Activated CD4-positive, CD25-positive, alpha-beta regulatory T cell treated with anti-CD3 and anti-CD28 coated beads, Interleukin-2, amount 50 U/mL, for 72 hours (primary cell): ENCODE measurements around the gene BARHL2.

Experiments
- DNase-seq: peaks from one replicate; pipeline ENCODE4 v3.0.0; 2021

The BARHL2 gene

DNA sequence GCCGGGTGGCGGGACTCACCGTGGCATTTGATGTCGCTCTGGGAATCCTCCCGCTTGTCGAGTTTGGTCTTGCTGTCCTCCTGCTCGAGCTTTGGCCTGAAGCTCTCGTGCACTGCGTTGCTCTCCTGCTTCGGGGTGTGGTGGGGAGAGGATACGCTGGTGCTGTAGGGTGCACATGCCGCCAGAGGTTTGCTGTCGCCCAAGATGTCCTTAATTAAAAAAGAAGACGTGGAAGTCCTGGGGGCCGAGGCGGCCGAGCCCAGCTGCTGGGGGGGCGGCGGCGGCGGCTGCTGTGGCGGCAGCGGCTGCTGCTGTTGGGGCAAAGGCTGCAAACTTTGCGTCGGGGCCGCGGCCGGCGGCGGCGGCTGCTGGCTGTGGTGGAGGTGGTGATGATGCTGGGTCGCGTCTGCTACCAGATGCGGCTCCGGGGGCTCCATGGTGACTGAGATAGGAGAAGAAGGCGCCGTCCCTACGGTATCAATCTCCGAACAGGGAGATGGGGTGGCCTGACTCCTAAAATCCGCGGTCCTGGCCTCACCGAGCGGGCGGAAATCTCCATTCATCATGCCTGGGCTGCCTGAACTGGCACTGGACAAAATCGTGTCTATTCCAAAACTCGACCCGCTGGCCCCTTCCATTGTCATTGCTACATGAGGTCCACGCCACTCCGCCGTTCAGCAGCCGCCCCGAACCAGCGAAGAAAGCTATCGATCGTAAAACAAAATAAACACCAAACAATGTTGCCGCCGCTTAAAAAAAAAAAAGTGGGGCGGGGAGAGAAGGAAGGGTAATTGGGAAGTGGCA is at the start of gene BARHL2:
BARHL2 (minus strand) TSS at position 751 of the 804 bp plus-strand sequence; CDS start at position 644, 107 bp downstream.
- DNase-seq, result no peak

DNA sequence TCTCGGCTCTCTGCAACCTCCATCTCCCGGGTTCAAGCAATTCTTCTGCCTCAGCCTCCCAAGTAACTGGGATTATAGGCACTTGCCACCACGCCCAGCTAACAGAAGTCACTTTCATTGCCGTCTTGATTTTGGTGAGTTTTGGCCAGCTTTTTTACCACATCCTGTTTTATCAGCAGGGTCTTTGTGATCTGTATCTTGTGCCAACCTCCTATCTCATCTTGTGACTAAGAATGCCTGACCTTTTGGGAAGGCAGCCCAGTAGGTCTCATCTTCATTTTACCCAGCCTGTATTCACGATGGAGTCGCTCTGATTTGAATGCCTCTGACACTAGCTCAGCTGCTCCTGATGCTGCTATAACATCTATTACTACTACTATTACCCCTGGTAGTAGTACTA is 46.8 kb upstream of the BARHL2 start:
- DNase-seq, result no peak

DNA sequence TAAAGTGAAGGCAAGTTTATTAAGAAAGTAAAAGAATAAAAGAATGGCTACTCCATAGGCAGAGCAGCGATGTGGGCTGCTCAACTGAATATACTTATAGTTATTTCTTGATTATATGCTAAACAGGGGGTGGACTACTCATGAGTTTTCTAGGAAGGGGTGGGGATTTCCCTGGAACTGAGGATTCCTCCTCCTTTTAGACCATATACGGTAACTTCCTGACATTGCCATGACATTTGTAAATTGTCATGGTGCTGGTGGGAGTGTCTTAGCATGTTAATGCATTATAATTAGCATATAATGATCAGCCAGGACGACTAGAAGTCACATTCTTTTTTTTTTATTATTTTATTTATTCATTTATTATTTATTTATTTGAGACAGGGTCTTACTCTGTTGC is 46.4 kb upstream of the BARHL2 start:
- DNase-seq, result no peak

DNA sequence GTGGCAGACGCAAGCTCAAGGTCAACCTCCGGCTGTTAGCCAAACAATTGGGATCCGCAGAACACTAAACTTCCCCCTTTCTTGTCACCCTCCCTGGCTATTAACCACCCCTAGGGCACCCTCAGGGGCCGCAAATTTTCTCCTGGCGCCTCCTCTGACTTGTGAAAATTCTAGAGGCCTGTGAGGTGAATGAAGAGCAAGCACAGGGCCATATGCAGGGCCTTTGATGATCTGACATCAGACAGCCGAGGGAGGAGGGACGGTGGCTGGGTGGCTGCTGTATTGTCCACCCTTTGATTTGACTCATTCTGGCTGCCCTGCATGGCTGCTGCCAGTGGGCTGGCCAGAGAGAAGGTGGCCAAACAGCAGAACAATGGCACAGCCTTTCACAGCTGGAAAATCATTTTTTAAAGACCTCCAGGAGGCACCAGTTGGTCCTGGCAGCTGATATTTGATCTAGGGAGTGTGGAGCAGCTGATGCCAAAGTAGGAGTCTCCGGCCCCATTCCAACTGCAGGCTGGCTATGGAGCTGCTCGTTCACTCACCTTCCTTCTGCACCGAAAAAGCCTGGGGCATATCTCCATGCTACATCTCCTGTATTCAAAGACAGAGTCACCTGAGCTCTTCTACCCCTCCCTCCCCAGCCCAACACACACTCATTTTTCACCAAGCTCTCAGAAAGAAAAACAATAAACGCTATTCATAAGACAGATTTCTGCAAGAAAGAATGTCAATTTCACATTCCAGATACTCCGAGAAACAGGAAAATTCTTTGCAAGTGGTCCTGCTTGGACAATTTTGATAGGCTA is 44.9 kb upstream of the BARHL2 start:
- no peak for DNase-seq

DNA sequence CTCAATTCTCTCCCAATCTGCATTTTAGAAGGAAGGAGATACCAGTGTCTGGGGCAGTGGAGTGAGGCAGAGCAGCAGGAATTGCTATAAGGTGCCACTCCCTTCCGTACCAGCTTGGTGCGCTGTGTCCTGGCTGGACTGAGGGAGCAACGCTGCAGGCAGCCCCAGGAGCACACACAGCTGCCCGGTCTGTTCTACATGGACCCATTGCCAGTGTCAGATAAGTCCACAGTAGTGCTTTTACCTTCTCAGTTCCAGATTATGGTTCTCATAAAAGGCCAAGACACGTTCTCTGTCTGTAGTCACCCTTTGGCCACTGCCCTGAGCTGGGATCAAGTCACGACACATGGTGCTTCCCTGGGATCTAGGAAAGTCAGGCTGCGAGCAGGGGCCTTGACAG is 44.1 kb upstream of the BARHL2 start:
- no peak for DNase-seq

DNA sequence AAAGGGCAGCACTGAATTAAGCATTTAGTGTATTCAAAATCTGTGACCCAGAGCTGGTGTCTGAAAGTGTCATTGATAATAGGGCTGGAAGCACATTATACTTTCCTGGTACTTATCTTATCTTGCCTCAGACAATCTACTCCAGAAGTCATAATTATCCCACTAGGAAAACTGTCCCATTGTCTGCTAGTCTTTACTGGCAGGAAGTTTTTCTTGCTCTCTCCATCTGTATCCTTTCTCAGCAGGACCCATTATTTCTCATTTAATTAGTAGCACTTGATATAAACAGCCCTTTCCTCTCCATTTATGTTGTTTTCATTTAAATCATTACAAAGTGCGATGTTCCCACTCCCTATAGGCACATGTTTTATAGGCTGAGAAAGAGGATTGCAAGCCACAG is 36.5 kb upstream of the BARHL2 start:
- DNase-seq, result no peak

DNA sequence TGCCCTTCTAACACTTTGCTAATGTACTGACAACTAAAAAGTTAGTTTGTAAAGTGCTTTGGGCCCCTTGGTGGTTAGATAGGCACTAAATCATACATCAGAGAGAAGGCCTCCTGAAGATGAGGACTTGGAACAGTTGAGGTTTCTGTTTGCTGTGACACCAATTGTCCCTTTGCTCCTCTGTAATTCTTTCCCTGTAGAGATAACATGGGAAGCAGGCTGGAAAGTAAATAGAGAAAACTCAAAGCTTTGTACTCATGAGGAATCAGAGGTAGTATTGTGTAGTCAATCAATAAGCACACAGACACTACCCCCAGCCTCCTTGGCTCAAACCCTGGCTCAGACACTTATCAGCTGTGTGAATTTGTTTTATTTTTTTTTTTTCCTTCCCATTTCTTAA is 31.6 kb upstream of the BARHL2 start:
- DNase-seq, result no peak

DNA sequence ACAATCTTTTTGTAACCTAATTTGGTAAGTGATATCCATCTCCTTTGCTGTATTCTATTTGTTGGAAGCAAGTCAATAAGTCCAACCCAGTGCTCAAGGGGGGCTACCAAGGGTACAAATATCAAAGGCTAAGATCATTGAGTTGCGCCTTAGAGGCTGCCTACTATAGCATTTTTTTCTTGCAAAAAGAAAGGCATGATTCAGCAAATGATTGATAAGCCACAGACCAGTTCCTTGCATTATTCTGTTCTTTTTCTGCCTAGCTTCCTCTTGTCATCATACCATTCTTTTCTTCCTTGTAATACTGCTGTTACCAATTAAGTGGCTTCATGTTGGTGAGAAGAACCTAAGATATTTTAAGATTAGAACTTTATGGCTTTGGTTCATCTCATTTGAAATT is 29.8 kb upstream of the BARHL2 start:
- no peak for DNase-seq

DNA sequence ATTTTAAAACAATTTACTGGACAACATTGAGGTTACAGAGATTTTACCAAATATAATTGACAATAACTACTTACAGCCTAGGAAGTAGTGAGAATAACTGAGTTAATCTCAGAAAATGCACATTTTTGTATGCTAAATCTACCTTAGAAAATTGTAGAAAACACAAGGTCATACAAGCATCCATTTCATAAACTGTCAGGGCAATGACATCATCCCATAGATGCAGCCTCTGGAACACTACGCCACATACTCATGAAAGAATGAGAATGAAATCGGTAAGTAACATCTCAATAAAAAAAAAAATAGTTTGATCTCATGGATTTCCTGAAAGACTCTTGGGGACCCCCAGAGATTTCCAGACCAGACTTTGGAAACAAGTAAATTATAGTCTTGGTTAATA is 28.9 kb upstream of the BARHL2 start:
- no peak for DNase-seq

DNA sequence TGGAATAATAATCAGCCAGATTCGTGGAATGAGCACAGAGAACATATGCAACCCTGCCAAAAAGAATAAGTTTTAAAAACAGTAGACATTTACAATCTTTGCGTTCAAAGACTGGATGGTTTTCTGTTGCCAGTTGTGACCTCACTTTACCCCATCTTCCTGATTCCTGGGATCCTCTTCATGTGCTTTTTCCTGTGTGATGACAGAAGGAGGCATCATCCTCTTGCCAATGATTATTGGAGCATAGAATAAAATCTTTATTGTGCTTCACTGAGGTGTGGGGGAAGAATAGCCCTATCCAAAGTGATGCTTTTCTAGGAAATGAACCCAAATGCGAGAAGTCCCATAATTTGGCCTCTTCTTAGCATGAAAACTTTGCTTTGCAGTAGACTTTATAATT is 15.0 kb upstream of the BARHL2 start:
- no peak for DNase-seq

DNA sequence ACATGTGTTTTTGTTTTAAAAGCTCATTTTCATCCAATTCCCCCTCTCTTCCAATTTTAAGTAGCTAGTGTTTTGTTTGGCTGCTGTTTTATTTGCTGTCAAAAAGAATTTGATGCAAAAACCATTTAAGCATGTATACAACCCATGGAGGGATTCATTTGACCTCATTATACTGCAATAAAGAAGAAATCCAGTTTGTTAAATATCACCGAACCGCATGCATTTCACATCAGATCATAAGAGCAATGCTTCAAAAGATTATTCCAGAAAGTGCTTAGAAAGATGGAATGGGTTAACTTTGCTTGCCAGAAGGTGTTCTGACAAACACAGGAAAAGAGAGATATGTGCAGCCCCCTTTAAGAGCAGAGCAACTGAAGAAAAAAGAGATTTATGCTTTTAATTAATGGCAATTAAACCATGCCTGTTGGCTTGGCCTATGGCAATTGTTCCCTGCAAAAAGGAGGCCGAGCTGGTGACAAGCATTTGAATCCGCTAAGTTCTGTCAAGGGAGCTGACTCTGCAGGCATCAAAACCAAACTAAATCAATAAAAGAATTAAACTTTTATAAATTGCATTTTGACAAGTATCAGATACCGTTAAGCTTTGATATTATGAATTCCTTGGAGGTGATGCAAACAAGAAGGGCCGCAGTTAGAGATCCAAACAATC is 14.4 kb upstream of the BARHL2 start:
- no peak for DNase-seq

DNA sequence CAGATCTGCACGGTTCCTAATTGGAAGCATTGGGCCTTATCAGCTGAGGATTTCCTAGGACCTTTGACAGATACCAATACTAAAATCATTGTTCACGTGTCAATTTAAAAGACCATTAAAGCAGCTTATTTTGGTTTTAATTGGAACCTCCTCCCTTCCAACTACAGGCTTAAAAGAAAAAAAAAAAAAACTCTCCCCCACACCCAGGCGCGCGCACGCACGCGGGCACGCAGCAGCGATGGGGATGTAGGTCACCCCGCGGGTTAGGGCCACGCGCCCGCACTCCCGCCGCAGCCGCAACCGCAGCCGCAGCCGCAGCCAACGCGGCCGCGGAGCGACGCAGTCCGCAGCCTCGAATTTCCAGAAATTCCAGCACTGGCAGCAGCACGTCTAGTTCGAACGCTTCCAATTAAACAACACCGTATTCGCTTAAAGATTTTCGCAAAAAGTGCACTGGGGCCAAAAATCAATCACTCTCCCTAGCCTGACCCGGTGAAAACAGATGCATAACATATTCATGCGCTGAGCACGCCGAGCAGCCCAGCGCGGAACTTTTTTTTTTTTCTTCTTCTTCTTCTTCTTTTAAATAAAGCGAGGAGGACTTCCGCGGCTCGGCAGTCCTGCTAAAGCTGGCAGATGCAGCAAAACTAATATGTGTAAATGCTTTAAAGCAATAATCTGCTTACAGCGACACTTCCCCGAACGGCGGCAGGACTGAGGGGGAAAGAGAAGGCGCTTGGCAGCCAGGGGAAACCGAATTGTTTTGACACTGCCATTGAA is 13.3 kb upstream of the BARHL2 start:
- DNase-seq, result no peak

DNA sequence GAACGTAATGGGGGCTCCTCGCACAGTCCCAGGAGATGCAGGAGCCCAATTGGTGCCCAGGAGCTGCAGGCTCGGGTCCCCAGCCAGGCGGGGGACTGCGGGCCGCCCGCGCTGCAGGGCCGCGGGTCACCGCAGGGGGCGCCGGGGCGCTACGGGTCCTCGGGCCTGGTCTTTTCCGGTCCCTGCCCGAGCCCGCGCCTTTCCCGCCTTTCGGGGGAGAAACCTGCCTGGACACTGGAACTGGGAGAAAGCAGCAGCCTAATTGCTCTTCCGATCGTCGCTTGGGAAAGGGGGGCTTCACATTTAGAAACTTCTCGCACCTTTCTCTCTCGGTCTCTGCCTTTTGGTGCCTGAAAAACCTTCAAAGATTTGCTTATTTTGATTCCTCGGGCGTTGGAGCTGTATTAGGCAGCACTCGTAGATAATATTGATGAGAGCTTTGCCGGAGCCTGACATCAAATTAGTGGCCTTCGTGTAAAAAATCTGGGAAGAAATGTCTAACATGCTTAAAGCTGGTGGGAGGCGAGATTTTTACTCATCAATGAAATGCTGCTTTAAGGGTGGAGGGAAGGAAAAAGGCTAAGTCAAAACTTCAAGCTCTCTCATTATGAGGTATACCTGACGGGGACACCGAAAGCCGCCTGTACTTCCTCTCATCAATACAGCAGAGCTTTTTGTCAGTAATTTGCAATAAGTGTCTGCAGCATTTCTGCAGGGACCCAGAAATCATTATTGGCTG is 12.6 kb upstream of the BARHL2 start:
- DNase-seq, result no peak

DNA sequence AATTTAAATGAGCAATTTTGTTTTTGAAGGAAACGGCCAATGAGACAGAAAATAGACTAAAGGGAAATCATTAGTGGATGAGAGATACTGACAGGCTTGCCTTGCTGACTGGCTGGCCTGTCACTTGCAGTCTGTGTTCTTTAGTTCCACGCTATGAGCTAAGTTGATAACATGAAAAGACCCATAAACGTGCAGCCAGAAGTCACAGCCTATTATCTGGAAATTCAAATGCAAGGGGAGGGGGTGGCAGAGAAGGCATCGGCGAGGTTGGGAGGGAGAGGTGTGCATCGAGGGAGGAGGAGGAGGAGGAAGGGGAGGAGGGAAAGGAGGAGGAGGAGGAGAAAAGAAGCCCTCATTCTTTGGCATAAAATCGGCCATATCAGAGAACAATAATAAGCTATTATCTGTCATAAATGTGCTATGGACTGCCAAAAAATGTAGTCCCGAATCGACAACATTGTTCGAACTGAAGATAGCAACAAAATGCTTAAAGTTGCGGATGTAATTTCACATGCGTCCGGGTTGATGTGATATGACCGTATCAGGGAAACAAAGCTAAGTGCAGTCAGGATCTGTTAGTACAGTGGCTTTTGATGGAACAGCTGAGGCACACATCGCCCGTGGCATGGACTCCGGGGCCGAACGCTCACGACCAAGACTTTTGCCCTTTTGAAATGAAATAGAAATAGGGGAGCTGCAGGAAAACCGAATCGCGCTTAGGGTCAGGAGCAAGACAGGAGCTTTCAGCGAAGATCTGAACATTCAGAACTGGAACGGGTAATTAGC is 11.6 kb upstream of the BARHL2 start:
- DNase-seq, result no peak

DNA sequence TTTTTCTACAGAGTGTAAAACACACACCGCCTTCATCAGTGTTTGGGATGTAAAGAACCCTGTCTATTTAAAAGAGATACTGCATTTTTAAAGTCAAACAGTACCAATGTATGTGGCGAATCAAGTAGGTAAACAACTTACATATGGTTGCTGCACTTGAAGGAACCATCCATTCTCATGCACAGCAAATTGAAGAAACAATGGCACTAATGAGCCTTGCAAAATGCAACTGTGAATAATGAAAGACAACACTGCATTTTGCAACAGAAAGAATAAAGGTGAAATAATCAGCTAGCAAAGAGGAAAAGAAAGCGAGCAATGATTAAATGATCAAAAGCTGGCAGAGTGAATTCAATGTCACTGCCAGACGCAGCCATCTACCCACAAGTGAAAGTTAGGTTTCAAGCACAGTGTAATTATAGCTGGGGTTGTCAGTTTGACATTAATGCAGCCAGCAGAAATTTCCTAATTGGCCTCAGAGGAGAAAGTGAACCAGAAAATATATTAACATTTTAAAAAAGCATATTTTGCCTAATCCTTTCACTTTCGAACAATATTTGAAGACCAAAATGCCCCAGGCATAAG is 10.9 kb upstream of the BARHL2 start:
- DNase-seq, result no peak

DNA sequence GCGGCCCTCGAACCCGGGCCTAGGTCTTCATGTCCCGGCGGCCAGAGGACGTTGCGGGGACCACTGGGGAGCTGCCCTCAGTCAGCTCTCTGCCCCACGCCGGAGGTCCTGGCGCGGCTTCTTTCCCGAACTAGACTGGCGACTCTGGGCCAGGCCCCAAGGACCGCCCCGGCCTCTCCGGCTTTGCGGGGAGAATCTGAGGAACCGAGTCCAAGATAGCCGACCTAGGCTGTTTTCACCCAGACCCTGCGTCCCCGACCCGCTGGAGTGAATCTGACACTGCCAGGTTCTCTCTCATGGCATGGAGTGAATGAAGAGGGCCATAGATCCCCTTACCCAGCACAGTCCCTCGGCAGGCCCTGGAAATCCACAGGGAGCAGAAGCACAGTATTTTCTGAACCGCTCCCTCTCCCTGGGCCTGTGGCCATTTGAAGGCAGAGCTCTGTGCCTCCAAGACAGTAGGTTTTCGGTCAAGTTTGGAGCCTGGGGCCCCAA is 9.9 kb upstream of the BARHL2 start:
- DNase-seq, result no peak

DNA sequence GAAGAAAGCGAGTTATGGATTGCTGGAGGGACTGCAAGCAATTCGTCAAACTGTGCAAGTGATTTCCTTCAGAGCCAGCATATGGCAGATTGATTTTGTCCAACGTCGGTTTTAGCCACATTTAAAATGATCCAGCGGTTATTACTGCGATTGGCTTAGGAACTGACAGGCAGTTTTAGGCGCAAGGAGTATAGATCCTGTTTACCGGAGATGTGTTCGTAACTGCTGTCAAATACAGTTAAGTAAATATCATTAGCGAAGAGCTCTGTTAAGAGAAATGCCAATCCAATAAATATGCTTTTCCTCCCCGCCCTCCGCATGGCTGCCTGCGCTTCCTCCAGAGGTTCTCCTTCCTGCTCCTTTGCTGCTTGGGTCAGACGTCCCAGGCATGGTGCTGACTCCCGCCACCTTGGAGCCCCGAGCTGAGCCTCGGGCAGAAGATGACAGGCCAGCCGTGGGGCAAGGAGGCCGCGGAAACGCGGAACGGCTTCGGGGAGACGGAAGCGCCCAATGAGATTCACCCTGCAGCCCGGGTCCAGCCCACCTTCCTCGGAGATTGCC is 9.4 kb upstream of the BARHL2 start:
- no peak for DNase-seq

DNA sequence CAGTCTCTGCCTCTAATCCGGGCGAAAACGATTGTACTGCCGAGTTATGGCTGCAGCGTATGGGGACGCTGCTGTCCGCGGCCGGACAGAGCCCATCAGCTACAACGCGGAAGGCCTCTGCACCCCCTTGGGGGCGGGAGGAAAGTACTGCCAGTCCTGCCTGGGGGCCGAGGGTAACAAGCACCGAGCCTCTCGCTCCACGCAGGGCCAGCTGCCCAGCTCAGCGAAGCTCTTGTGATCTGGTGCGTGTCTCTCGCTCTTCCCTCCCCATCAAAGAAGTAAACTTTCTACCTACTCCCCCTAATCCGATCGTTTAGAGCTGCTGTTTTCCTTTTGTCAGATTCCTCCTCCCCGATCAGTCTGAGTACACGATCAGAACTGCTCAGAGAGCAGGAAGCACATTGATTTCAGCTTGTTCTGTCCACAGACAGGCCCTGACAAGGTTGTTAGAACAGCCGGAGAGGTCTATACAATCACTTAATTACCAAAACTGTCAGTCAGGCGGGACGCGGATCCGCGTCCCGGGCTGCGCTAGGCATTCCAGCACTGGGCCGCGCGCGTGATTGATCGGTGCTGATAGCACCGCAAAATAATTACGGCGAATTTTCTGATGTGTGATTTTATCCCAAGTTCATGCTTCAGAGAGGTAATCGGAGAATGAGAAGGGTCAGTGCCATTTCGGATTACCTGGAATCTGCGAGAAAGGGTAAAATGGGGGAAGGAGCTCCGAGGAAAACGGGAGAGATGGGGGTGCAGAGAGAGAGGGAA is 8.7 kb upstream of the BARHL2 start:
- DNase-seq, result no peak

DNA sequence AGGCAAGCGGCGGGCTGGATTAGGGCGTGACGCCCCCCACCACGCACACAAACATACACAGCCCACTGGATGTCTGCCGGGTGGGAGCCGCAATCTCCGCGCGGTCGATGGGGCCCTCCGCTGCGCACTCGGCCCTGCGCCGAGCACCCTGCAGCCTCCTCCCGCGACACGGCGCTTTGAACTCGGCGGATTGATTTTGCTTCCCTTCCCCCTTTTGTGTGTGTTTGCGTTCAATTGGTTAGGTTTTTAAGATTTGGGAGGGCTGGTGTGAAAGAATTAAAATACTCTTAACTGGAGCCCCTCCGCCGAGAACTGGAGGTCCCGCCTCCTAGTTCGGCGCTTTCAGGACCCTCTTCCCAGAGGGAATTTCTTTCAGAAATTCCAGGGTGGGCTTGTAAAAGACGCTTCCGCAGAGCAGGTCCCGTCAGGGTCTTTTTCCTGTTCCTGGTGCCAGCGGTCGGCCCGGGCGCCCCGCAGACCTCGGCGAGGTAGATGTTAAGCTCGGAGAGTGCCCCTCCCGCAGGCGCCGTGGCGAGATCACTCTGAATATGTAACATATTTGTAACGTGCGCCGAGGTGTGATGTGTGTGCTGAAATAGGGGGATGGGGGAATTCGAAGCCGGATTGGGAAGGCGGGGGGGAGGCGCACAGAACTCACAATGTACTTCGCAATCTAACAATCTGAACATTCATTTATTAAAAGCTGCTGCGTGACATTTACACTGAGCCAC is 8.0 kb upstream of the BARHL2 start:
- no peak for DNase-seq
